GM21717 (cell line): ENCODE data around the gene URM1.
A peak's percentile ranks its signal among the peaks of the same experiment; 100 is the strongest.
"Not testable (repeated sequence)": the region's sequence is repeated elsewhere in the genome, so short reads cannot be mapped to it uniquely, and the experiment has no call there.

Experiments used
- ATAC-seq: cut with Tn5 transposase; IDR thresholded peaks from one replicate; pipeline ENCODE4 v1.9.1; 2021; ENCODE audit warnings: mild to moderate bottlenecking, moderate library complexity; ENCODE audit not compliant: unreplicated experiment

Gene URM1

GRCh38 chr9:128370752-128371629 is at the start of gene URM1:
TSS of gene URM1 (plus strand) at chr9:128371374. CDS start at chr9:128371381, 7 bp downstream.
- ATAC-seq = peak; percentile 66

- peak; percentile 13 for ATAC-seq
These were observed 49.2 kb upstream of the URM1 start for GRCh38 chr9:128321879-128322403.

- ATAC-seq = peak; percentile 64
These were observed 48.6 kb upstream of the URM1 start, which contains the start of the genes COQ4 and TRUB2 for GRCh38 chr9:128322404-128323211. TSS of gene COQ4 (plus strand) at chr9:128322839. CDS start at chr9:128322859, 20 bp downstream. TSS of gene TRUB2 (minus strand) at chr9:128322447. CDS start at chr9:128322408, 39 bp downstream.

GRCh38 chr9:128323212-128323730 is 47.9 kb upstream of the URM1 start:
- no peak for ATAC-seq

- no peak for ATAC-seq
These were observed 47.4 kb upstream of the URM1 start for GRCh38 chr9:128323791-128324190.

GRCh38 chr9:128324401-128324800 is 46.8 kb upstream of the URM1 start:
- no peak for ATAC-seq

- no peak for ATAC-seq
These were observed 45.5 kb upstream of the URM1 start for GRCh38 chr9:128325629-128326028.

- ATAC-seq = no peak
These were observed 37.7 kb upstream of the URM1 start for GRCh38 chr9:128333451-128333869.

- no peak for ATAC-seq
These were observed 36.0 kb upstream of the URM1 start for GRCh38 chr9:128335161-128335560.

GRCh38 chr9:128335914-128336313 is 35.3 kb upstream of the URM1 start:
- ATAC-seq = no peak

GRCh38 chr9:128337936-128338335 is 33.2 kb upstream of the URM1 start:
- ATAC-seq = no peak

- ATAC-seq = not testable (repeated sequence)
These were observed 32.1 kb upstream of the URM1 start for GRCh38 chr9:128338852-128339614.

GRCh38 chr9:128339761-128340690 is 31.1 kb upstream of the URM1 start, which contains the start of gene SLC27A4:
TSS of gene SLC27A4 (plus strand) at chr9:128340527. CDS start at chr9:128343133, 2,606 bp downstream.
- peak; percentile 72 for ATAC-seq

- ATAC-seq = peak; percentile 34
These were observed 30.3 kb upstream of the URM1 start for GRCh38 chr9:128340691-128341434.

GRCh38 chr9:128341435-128341849 is 29.7 kb upstream of the URM1 start:
- peak; percentile 42 for ATAC-seq

- ATAC-seq = no peak
These were observed 28.0 kb upstream of the URM1 start for GRCh38 chr9:128342971-128343680.

GRCh38 chr9:128343855-128344254 is 27.3 kb upstream of the URM1 start:
- ATAC-seq = no peak
